Measurements from ENCODE around the gene FBXO2. TPM values are rescaled to one million over a fixed set of nuclear protein-coding genes. Genes with fewer than 3 reads are reported as not detected.

The FBXO2 gene
- total RNA-seq, 4 donors from 2014 or later, result 1.7 to 7.4 (median 2.8) TPM

DNA sequence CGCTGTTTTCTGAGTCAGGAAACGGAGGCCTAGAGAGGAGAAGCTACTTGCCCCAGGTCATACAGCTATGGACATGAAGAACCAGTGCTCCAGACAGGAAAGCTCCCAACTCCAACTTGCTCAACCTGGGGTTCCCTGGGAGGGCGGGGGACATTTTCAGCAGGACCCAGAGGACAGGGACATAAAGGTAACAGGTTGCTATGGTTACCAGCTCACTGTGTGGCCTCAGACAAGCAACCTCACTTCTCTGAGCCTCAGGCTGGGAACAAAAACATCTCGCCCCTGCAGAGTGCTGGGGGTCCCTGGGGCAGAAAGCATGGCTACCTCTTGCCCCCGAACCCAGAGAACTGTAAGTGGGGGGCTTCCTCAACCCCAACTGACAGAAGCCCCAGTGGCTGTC is 16.1 kb downstream of the FBXO2 start:
- no peak for TF ChIP-seq POLR2A (IDR thresholded peaks at IDR 0.05)
- TF ChIP-seq, protein P1, sequence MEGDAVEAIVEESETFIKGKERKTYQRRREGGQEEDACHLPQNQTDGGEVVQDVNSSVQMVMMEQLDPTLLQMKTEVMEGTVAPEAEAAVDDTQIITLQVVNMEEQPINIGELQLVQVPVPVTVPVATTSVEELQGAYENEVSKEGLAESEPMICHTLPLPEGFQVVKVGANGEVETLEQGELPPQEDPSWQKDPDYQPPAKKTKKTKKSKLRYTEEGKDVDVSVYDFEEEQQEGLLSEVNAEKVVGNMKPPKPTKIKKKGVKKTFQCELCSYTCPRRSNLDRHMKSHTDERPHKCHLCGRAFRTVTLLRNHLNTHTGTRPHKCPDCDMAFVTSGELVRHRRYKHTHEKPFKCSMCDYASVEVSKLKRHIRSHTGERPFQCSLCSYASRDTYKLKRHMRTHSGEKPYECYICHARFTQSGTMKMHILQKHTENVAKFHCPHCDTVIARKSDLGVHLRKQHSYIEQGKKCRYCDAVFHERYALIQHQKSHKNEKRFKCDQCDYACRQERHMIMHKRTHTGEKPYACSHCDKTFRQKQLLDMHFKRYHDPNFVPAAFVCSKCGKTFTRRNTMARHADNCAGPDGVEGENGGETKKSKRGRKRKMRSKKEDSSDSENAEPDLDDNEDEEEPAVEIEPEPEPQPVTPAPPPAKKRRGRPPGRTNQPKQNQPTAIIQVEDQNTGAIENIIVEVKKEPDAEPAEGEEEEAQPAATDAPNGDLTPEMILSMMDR (IDR thresholded peaks at IDR 0.05), result no peak
- no peak overlapping the region for H3K4me3 ChIP-seq

DNA sequence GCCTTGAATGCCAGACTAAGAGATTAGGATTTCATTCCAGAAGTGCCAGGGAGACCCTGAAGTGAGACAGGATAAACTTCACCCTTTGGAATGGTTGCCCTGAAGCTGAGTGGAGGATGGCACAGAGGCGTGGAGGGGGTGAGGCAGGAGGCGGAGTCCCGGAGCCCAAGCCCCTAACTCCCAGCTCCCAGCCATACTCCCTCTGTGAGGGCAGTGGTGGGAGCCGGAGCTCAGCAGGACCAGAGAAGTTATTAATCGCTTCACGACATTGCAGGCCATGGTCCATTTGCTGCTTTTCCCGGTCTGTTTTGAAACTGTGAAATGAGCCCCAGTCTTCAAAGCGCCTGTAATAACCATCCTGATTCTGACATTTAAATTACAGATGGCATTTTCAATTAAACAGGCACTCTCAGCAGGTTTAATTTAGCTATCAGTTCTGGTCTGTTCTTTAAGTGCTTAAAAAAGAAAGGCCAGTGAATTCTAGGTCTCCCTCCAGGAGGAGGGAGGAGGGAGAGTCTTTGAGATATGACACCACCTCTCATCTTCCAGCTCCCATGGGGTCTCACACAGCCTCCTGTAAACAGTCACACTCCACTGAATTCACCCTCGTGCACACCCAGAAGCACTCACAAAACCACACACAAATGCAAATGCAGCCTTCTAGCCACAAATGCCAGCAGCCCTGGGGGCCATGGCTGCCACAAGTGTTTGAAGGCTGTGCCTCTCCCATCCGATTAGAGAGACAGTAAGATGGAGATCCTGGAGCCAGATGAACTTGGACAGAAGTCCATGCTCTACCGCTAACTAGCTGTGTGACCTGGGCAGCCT is 19.6 kb downstream of the FBXO2 start:
- no peaks in the 10 kb centered on the region for H3K36me3 ChIP-seq
- TF ChIP-seq, protein P1 (IDR thresholded peaks at IDR 0.05), result no peak
- TF ChIP-seq POLR2A (IDR thresholded peaks at IDR 0.05), result no peak
- no peaks in the 10 kb centered on the region for H3K27me3 ChIP-seq
- no peaks in the 10 kb centered on the region for H3K4me1 ChIP-seq
- no peak for DNase-seq
- H3K9me3 ChIP-seq, result no peaks in the 10 kb centered on the region
- no peak overlapping the region for H3K4me3 ChIP-seq
- H3K27ac ChIP-seq, result no peak overlapping the region

More for the DNA sequence above, 16.1 kb downstream of the FBXO2 start:
- Histone ChIP-seq H3K27me3 (no peaks in the 10 kb centered on the region), H3K36me3 (no peaks in the 10 kb centered on the region), H3K9me3 (no peaks in the 10 kb centered on the region), H3K27ac (no peak overlapping the region), H3K4me1 (no peaks in the 10 kb centered on the region)
- no peak for DNase-seq

DNA sequence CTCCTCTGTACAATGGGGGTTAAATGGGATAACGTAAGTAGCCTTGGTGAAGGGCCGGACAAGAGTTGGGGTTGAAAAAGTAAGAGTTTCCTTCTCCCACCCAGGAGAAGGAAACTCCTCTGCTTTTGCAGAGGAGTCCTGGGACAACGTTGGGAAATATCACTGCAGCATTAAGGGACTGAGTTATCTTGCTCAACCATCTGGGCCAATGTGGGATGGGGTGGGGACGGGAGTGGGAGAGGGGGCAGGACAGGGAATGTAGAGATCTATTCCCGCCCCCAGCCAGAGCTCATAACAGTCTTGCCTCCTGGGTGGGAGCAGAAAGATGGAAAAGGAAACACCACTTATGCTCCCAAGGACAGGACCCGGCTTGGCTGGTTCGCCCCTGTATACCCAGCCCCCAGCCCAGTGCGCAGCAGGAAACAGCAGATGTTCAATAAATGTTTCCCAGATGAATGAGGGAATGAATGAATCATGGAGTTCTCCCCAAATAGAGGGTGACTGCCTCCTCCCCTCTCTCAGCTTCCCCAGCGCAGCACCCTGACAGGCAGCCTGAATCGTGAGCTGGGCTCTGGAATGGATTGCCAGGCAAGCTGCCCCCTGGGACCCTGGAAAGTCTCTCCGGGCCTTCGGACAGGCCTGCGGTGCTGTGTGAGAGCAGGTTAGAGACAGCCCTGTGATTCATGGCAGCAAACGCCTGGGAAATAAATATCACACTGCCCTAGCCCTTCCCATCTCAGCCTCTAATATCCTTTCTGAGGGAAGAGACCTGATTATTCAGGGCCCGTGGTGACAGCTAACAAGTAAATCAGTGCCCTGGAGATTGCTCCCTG is 24.8 kb downstream of the FBXO2 start:
- no peaks in the 10 kb centered on the region for H3K9me3 ChIP-seq
- H3K27ac ChIP-seq, result no peak overlapping the region
- no peak overlapping the region for H3K4me3 ChIP-seq
- H3K36me3 ChIP-seq, result no peaks in the 10 kb centered on the region
- no peaks in the 10 kb centered on the region for H3K4me1 ChIP-seq
- H3K27me3 ChIP-seq, result no peaks in the 10 kb centered on the region
- TF ChIP-seq POLR2A (IDR thresholded peaks at IDR 0.05), result no peak
- TF ChIP-seq, protein P1 (IDR thresholded peaks at IDR 0.05), result no peak
- no peak for DNase-seq

DNA sequence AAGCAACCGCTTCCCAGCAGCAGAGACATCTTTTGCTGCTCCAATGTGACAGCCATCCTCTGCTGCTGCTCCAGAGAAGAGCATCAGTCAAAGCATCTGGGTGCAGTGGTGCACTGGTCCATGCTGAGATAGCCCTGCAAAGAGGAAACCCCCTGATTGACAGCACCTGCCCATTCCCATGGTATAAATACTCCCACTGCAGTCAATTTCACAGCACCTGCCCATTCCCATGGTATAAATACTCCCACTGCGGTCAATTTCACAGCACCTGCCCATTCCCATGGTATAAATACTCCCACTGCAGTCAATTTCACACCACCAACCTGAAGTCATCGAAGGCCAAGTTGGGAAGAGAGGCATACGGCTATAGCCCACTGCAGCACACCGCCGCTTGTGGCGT is 25.5 kb downstream of the FBXO2 start:
- Histone ChIP-seq H3K36me3 (no peaks in the 10 kb centered on the region), H3K4me1 (no peaks in the 10 kb centered on the region), H3K9me3 (no peaks in the 10 kb centered on the region), H3K4me3 (no peak overlapping the region), H3K27me3 (no peaks in the 10 kb centered on the region), H3K27ac (no peak overlapping the region)
- TF ChIP-seq, protein P1 (IDR thresholded peaks at IDR 0.05), result no peak
- no peak for TF ChIP-seq POLR2A (IDR thresholded peaks at IDR 0.05)
- DNase-seq, result no peak

DNA sequence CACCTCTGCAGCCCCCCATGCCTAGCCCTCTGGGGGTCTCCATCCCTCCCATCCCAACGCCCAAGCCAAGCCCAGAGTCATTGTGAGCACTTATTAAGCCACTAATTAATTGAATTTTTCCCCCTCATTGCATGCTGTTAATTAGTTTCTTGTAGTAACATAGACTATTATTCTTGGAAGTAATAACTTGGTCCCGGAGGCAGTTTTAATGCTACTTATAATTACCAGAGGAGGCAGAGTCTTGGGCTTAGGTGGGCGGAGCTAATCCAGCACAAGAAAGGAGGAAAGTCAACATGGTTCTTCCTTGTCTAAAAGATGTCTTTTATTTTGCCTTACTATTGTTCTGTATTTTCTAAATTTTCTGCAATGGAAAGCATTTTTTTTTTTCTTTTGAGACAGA is 27.7 kb downstream of the FBXO2 start:
- Histone ChIP-seq H3K4me3 (no peak overlapping the region), H3K36me3 (no peaks in the 10 kb centered on the region), H3K27me3 (no peaks in the 10 kb centered on the region), H3K4me1 (no peaks in the 10 kb centered on the region), H3K27ac (no peak overlapping the region), H3K9me3 (no peaks in the 10 kb centered on the region)
- DNase-seq, result no peak
- no peak for TF ChIP-seq POLR2A (IDR thresholded peaks at IDR 0.05)
- TF ChIP-seq, protein P1 (IDR thresholded peaks at IDR 0.05), result no peak

Data from Peyer's patch (tissue), 4 donors.